ENCODE data around the gene ARFRP1.

ARFRP1 gene

DNA sequence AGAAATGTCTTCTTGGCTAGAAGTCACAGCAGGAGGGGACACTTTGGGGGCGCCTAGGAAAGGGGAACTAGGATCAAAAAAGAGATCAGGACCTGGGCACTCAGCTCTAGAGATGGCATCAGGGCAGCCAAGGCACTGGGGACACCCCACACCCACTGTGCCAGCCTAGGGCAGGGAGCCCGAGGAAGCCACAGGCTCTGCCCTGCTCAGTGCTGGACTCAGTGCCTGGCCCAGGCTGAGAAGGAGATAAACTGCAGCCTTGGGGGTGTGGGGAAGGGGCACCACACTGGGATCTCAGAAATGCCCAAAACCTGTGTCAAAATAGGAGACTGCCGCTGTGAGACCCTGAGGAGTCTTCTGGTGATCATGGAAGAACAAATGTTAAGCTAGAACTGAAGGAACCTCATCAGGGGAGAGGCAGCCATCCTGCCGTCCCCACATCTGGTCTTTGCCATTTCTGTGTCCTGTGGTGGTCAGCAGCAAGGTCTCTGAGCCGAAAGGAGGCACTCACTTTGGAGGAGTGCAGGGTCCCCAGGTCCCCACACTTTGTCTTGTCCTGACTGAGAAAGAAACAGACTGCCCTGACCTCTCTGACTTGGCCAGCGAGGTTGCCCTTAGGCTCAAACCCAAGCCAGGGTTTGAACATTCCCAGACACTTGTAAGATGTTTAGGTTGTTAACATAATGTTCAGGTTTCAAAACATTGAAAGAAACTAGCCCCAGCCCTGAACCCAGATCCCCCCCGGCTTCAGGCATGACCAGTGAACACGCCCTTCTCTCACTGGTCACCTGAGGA, 2.3 kb downstream of the ARFRP1 start:
- no peak overlapping the region for H3K4me3 ChIP-seq (ENCODE audit: low read depth, low read length)
- no peak for DNase-seq (ENCODE audit: low read depth)

DNA sequence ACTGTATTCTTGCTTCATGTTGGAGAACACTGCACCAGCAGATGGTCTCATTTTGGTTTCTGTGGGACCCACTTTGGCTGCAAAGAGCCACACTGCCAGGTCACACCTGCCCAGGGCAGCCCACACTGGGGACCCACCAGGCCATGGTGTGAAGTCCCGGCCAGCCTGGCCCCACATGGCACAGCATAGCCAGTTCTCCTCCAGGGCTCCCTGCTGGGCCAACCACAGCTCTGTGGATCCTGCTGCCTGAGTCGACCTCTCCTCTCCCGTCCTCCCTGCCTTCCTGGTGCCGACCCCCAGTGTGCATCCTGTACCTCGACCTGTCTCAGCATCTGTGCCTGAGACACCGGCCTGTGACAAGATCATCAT, 3.0 kb downstream of the ARFRP1 start:
- DNase-seq (ENCODE audit: low read depth), result no peak
- H3K4me3 ChIP-seq (ENCODE audit: low read depth, low read length), result no peak overlapping the region

DNA sequence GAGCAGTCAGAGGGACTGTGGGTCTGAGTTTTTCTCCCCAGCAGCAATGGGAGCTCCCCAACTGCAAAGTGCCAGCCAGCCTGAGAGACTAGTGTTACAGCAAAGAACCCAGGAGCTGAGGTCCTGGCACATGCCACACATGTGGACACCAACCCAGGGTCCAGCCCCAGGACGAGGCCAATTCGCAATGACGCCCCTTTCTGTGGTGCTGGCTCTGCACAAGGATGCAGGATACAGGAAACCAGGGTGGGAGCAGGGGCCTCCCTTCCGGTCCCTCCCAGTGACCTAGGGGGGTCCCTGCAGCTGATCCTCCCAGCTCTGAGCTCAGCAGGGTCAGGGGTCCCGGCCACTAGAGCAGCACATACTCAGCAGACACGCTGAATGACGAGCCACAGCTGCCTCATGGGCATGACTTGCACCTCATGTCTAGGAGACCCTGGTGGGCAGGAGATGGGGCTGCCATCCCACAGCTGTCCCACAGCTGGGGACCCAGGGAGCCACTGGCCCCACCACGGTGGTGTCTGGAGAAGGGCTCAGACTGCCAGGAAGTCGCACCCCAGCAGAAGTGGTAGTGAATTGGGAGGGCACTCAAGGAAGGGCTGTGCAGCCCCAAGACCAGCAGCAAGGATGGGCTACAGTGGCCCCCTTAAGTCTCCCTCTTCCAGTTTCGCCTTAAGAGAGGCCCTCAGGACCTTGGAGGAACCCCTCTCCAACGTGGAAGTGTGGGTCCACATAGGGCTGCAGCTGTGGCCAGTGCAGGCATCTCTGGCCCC, 3.6 kb downstream of the ARFRP1 start:
- DNase-seq (ENCODE audit: low read depth), result no peak
- H3K4me3 ChIP-seq (ENCODE audit: low read depth, low read length), result no peak overlapping the region

DNA sequence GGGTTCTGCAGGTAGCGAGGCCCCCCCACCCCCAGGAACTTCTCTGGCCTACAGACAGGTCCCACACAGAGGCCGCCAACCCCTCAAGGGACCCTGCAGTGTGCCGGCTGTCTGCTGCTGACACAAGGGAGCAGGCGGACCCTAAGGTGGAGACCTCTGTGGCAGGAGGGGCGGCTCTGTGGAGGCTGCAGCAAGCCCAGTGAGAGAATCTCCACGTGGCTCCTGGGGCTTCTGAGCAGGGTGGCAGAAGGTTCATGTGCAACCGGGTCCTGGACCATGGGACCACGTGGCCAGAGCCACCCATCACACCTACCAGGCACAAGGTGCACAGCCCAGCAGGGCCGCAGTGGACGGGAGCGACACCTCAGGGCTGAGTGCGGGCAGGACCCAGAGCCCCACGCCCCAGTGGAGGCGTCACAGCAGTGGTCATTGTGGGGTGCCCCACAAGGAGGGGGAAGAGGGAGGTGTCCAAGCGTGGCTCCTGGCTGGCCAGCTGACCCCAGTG, 4.3 kb downstream of the ARFRP1 start:
- DNase-seq (ENCODE audit: low read depth), result no peak
- no peak overlapping the region for H3K4me3 ChIP-seq (ENCODE audit: low read depth, low read length)

DNA sequence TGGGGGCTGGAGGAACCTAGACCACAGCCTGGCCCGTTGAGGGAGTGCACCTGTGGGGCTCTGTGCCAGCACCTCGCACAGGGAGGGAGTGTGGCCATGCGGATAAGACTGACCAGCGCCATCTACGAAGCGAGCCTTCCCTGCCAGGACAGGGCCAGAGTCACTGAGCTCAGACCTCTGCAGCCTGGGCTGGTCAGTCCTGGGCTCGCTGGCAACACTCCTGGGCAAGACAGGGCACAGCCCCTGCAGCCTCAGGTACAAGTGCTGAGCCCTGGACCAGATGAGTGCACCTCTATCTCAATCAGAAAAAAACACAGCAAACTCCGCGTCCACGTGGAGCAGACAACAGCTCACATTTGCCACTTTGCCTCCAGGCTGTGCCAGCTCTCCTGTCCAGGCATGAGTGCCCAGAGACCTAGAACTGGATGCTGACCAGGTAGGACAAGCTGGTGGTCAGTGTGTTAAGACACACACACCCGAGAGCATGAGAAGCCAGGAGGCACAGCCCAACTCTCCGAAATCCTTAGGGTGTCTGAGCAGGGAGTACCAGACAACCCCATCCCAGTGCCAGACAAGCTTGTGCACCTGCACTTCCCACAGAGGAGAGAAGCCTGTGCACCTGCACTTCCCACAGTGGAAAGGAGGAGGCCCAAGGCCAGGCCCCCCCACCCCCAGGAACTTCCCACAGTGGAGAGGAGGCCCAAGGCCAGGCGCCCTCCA, 4.9 kb downstream of the ARFRP1 start:
- H3K4me3 ChIP-seq (ENCODE audit: low read depth, low read length), result no peak overlapping the region
- DNase-seq (ENCODE audit: low read depth), result no peak

DNA sequence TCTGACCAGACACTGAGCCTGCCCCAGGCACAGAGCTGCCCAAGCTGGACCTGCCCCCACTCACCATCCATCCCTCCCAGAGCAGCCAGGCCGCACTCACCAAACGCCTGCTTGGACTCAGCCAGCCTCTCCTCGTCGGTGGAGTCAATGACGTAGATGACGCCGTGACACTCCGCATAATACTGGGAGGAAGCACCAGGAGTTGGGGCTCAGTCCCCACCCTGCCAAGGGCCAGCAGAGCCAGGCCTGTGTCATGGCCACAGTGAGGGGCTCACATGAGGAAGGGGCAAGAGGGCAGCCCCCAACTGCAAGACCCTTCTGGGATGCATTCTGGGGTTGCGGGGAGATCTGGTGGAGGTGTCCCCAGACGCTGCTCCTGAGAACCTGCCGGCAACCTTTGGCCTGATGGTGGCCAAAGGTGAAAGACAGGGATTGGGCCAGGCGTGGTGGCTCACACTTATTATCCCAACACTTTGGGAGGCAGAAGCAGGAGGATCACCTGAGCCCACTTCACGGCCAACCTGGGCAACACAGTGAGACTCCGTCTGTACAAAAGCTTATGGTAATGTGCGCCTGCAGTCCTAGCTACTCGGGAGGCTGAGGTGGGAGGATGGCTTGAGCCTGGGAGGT, 5.6 kb downstream of the ARFRP1 start:
- no peak for DNase-seq (ENCODE audit: low read depth)
- H3K4me3 ChIP-seq (ENCODE audit: low read depth, low read length), result no peak overlapping the region

DNA sequence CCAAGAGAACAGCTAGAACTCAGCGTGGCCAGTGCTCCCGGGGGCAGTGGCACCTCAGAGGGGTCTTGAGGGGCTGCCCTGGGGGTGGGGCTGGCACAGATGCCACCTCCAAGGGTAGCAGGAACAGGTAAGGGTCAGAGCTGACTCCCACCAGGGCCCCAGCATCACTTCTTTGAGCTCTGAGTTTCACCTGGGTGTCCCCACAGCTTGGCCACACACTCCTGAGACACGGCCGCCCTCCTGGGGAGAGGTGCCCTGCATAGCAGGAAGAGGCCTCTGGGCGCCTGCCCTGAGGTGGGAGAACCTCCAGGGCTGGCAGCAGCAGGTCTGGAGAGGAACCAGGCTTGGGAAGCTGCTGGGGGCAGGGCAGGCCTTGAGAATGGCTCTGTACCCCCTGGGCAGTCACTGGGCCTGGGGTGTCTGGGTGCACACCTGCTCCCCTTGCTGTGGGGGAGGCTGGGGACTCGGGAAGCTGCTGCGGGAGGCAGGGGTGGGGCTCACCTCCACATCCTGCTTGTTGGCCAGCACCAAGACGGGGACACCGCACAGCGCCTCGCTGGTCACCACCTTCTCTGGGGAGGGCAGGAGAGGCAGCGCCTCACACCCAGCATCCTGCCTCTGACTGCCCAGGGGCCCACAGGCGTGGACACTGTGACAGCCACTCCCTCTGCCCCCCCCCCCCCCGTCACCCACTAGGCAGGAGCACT, 6.3 kb downstream of the ARFRP1 start:
- DNase-seq (ENCODE audit: low read depth), result no peak
- no peak overlapping the region for H3K4me3 ChIP-seq (ENCODE audit: low read depth, low read length)

DNA sequence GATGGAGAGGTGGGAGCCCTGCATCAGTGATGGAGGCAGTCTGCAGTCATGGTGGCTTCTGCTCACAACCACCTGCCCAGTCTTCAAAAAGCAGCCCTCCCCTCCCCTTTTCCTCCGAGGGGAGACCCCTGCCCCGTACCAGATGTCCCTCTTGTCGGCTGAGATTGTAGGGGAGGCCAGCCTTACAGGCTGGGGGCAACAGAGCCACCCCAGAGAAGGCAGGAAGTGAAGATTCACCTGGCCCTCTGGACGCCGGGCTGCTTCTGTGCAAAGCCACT, 6.8 kb downstream of the ARFRP1 start:
- no peak for DNase-seq (ENCODE audit: low read depth)
- no peak overlapping the region for H3K4me3 ChIP-seq (ENCODE audit: low read depth, low read length)

DNA sequence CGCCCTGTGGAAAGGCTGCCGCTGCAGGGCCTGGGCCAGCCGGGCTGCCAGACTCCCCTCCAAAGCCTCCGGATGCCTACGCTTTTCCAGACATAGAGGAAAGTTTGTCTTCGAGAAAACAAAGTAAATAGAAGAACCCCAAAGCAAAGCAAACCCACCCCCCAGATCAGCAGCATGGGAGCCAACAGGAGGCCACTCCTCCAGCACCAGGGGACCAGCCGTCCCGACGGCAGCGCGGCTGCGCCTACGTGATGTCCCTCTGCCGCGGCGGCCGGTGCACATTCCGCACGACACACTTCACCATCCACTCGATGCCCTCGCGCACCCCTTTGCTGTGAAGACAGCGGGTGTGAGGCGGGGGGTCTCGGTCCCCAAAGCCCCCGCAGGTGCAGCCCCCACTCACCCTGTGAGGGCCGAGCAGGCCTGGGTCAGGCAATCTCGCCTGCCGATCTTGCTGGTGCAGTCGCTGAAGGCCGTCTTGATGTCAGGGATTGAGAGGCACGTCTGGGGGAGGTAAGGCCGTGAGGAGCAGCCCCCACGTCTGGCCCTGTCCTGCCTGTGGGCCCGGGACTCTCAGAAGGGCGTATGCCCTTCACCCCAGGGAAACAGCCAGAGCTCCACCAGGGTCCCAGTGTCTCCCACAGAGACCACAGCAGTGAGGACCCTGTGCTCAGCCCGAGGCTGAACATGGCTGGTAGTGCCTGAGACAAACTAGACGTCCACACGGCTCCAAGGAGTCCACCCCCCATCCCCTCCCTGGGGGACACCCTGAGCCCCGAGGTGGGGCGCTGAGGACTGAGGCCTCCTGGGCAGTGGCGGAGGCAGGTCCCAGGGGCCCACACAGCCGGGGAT, 7.4 kb downstream of the ARFRP1 start:
- no peak overlapping the region for H3K4me3 ChIP-seq (ENCODE audit: low read depth, low read length)
- no peak for DNase-seq (ENCODE audit: low read depth)

DNA sequence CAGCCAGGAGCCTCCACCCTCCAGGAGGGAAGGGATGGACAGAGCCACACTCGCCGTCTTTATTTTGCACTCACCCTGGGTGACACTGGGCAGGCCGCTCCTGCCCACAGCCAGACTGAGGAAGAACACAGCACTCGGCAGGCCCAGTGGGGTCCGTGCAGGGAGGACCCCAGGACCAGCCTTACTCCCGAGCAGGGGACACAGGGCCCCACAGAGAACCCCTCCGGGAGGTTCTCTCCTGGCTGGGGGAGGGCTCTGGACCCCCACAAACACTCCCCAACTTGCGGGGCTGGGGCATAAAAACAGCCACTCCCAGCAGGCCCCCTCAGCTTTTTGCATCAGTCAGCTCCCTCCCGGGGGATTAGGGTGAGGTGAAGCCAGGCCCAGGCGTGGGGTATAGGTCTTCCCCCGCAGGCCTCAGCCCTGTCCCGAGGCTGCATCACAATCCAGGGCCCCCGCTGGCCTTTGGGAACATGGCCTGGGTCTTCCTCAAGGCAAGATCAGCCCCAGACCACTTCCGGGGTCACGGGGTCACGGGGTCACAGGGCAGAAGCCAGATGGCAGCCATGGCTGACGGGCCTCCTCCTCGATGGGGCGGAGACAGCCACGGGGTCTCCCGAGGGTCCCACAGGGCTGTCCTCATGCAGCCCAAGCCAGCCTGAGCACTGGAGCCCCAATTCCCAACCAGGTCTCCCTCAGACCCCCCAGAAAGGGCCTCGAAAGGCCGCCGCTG, 8.1 kb downstream of the ARFRP1 start:
- no peak overlapping the region for H3K4me3 ChIP-seq (ENCODE audit: low read depth, low read length)
- DNase-seq (ENCODE audit: low read depth), result no peak

DNA sequence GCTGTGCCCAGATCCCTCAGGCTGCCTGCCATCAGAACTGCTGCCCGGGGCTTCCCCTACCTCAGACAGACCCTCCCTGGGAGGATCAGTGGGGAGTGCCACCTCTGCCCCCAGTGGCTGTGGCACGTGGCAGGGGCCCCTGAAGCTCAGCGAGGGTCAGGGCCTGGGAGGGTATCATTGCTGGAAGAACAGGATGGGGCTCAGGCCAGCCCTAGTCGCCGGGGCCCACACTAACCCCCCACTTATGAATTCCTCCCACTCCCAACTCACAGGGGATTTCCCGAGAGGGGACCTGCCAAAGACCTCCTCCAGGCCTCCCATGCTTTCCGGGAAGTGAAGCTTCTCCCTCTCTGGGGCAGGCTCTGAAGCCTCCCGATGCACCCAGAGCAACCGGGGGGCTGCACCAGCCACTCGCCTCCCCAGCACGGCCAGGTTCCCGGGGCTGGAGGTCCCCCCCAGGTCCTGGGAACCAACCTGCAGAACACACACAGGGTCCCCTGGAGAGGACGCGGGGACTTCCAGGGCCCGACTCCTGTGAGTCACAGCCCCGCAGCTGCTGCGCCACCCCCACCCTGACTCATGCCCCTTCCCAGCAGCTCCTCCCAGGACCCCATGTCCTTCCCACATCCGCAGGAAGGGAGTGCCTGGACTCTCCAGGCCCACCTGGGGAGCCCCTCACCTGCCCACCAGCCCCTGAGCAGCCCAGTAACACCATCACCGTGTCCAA, 8.9 kb downstream of the ARFRP1 start:
- no peak overlapping the region for H3K4me3 ChIP-seq (ENCODE audit: low read depth, low read length)

DNA sequence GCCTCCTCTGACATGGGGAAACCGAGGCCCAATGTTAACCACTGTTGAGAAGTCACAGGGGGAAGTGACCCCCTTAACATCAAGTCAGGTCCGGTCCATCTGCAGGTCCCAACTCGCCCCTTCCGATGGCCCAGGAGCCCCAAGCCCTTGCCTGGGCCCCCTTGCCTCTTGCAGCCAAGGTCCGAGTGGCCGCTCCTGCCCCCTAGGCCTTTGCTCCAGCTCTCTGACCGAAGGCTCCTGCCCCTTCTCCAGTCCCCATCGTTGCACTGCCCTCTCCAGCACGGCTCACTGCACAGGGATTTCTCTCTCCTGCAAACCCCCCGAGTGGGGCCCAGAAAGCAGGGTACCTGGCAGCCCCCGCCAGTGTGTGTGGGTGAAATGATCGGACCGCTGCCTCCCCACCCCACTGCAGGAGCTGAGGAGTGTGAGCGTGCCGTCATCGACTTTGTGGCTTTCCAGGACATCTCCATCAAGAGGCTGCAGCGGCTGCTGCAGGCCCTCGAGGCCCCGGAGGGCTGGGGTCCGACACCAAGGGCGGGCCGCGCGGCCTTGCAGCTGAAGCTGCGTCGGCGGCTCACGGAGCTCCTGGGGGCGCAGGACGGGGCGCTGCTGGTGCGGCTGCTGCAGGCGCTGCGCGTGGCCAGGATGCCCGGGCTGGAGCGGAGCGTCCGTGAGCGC, 9.8 kb downstream of the ARFRP1 start:
- H3K4me3 ChIP-seq (ENCODE audit: low read depth, low read length), result no peak overlapping the region
- DNase-seq (ENCODE audit: low read depth), result no peak

More for the DNA sequence above, 8.9 kb downstream of the ARFRP1 start:
- peak; percentile 70 for DNase-seq (ENCODE audit: low read depth)

DNA sequence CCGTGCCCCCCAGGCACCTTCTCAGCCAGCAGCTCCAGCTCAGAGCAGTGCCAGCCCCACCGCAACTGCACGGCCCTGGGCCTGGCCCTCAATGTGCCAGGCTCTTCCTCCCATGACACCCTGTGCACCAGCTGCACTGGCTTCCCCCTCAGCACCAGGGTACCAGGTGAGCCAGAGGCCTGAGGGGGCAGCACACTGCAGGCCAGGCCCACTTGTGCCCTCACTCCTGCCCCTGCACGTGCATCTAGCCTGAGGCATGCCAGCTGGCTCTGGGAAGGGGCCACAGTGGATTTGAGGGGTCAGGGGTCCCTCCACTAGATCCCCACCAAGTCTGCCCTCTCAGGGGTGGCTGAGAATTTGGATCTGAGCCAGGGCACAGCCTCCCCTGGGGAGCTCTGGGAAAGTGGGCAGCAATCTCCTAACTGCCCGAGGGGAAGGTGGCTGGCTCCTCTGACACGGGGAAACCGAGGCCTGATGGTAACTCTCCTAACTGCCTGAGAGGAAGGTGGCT, 10.4 kb downstream of the ARFRP1 start:
- H3K4me3 ChIP-seq (ENCODE audit: low read depth, low read length), result peak overlapping the region; percentile 42
- no peak for DNase-seq (ENCODE audit: low read depth)

DNA sequence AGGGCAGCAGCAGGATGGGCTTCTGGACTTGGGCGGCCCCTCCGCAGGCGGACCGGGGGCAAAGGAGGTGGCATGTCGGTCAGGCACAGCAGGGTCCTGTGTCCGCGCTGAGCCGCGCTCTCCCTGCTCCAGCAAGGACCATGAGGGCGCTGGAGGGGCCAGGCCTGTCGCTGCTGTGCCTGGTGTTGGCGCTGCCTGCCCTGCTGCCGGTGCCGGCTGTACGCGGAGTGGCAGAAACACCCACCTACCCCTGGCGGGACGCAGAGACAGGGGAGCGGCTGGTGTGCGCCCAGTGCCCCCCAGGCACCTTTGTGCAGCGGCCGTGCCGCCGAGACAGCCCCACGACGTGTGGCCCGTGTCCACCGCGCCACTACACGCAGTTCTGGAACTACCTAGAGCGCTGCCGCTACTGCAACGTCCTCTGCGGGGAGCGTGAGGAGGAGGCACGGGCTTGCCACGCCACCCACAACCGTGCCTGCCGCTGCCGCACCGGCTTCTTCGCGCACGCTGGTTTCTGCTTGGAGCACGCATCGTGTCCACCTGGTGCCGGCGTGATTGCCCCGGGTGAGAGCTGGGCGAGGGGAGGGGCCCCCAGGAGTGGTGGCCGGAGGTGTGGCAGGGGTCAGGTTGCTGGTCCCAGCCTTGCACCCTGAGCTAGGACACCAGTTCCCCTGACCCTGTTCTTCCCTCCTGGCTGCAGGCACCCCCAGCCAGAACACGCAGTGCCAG, 11.0 kb downstream of the ARFRP1 start, which contains the start of gene TNFRSF6B:
Gene TNFRSF6B (plus strand): TSS at position 25 of the 729 bp plus-strand sequence. CDS start 116 bp downstream, at position 141.
- peak within 1 kb of the TSS; percentile 42 for H3K4me3 ChIP-seq (ENCODE audit: low read depth, low read length)
- DNase-seq (ENCODE audit: low read depth), result no peak

DNA sequence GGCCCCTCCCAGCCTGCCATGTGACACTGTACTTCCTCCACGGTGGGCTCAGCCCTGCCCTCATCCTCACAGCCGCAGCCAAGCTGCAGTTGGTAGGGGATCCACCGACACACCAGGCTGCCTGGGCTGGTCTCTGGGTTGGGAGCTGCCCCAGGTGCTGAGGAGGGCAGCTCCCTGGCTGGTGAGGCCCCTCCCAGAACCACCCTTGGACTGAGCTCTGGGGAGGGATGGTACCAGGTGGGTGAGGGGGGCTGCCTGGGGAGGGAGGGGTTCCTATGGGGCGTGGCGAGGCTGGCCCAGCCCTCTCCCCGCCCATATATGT, 11.5 kb downstream of the ARFRP1 start:
- no peak for DNase-seq (ENCODE audit: low read depth)
- H3K4me3 ChIP-seq (ENCODE audit: low read depth, low read length), result peak overlapping the region; percentile 42
